Fibroblast of skin of right biceps (primary cell): ENCODE data around the gene ZCWPW2.
A peak's percentile ranks its signal among the peaks of the same experiment; 100 is the strongest.

ENCODE experiments used
- DNase-seq: peaks from one replicate; pipeline ENCODE4 v3.0.0-alpha.2; 2013

Gene ZCWPW2, protein sequence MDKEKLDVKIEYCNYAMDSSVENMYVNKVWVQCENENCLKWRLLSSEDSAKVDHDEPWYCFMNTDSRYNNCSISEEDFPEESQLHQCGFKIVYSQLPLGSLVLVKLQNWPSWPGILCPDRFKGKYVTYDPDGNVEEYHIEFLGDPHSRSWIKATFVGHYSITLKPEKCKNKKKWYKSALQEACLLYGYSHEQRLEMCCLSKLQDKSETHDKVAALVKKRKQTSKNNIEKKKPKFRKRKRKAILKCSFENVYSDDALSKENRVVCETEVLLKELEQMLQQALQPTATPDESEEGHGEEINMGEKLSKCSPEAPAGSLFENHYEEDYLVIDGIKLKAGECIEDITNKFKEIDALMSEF

DNA sequence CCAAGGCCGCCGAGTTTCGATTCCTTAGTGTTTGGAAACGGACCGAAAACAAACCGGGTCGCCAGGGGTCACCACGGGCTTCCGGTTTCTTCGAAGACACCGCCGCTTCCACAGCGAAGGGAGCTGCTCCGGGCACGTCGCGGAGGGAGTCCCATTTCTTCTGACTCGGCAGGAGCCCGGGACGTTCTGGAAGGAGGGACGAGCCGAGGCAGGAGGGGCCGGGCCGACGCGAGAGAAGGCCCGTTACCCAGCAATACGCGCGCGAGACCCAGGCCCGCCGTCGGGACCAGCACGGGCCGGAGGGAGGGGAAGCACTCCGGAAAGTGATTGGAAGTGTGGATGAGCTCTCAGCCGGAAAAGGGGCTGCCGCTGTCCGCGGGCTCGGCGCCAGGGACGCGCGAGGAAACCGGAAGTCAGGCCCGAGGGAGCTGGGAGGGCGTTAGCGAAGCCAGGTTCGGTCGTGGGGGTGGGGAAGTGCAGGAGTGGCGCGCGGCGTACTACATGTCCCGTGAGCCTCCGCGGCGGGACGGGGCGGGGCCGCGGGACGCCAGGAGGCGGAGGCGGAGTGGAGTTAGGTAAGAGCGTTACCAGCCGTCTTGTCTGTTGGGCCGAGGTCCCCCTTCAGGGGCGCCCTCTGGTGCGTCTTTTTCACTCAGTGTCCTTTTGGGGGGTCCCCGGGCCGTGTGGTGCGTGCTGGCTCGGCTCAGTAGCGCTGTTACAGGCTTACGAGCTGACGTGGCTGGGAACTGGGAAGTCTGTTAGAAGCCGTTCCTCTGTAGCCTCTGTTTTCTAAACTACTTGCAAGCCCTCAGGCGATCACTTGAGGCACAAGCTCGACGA lies at the start of gene ZCWPW2, which contains the start of gene AZI2:
TSS of gene ZCWPW2 (plus strand) at position 93 of the 840 bp plus-strand sequence. CDS start 64,348 bp downstream, outside the sequence.
TSS of gene AZI2 (minus strand) at position 196 of the 840 bp plus-strand sequence. CDS start 8,207 bp downstream, outside the sequence.
- DNase-seq = peak; percentile 96

DNA sequence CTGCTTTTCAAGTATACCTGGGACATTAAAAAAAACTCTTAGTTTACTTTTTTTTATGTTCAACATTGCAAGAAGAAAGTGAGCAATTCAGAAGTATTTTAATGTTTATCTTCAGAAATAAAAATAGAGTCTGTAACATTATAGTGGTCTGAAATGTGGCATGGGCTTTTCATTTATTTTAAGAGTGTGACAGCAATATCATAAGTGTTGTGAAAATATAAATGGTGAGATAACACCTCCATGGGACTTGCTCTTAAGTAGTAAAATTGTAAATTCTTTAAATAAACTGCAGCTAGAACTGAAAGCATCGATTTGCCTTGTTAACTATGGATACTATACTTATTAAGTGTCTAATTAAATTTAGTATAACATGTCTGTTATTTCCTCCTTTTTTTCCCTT lies 48.8 kb upstream of the ZCWPW2 start:
- no peak for DNase-seq

DNA sequence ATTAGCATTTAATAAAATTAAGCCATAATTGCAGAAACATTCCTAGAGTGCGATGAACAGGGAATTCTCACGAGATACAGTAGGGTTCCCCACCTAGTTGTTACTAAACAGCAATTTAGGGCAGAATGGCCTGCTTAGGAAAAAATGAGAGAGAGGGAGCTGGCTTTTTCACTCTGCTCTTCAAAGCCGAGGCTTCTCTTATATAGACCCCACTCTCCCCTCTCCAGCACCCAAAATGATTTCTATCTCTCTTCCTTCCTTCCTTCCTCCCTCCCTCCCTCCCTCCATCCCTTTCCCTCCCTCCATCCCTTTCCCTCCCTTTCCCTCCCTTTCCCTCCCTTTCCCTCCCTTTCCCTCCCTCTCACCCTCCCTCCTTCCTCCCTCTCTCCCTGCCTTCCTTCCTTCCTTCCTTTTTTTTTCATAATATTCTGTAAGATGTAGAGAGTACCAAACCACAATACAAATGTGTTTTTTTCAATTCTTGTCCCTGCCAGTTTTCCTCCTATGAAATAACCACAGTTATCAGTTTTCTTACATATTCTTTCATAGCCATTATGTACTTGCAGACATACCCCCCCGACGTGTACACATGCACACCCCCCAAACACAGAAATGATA lies 48.1 kb upstream of the ZCWPW2 start:
- DNase-seq = no peak

DNA sequence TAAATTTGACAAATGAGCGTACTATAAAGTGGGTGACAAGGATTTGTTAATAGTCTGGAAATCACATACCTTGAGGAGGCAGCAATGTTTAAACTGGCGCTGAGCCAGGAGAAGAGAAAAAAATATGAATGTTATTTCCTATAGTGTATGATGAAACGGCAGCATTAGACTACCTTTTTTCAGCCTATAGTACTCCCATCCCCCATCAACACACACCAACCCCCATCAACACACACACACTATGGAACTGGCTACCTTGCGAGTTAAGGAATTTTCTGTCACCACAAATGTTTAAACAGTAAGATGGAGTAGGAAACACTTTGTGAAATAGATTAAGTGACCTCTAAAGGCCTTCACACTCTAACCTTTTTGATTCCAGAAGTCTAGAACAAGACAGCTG lies 46.8 kb upstream of the ZCWPW2 start:
- DNase-seq = peak; percentile 18

DNA sequence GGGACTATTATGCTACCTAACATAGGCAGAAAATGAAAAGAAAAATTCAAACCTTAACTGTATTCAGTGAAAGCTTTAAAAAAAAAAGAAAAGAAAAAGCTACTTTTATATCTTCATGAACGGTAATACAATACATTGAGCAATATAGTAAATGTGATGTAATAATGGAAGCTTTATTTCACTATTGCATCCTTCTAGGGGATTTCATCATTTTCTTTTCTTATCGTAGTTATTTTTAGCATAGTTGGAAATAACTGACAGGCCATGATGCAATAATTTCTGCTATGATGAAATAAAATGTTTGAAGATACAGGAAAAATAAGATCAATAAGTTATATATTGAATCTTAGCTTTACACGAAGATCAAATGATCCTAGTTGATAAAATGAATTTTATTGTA lies 40.3 kb upstream of the ZCWPW2 start:
- DNase-seq = no peak

DNA sequence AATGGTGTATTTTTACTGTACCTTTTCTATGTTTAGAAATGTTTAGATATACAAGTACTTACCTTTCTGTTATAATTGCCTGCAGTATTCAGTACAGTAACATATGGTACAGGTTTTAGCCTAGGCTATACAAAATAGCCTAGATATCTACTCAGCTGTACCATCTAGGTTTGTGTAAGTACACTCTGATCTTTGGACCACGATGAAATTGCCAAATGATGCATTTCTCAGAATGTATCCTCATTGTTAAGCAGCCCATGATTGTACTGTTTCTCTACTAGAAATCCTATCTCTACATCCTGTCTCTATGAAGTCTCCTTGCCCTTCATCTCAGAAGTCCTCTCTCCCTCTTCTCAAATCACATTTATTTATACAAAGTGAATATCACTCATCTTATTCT lies 32.8 kb upstream of the ZCWPW2 start:
- DNase-seq = no peak

DNA sequence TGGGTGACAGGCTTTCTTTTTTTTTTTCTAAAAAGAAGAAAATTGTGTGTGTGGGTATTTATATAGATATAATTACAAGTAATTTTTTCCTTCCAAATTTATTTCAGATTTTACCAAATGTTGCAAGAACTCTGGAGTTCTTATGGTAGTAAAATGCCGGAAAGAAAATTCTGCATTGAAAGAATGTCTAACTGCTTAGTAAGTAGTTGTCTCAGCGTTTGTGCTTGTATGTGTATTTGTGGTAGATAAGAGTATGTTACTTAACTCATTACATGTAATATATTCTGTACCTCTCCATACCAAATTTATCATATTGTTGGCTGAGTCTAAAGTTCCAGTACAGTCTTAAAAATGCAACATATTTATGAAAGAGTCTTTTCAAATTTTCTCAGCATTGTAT lies 32.3 kb upstream of the ZCWPW2 start:
- no peak for DNase-seq

DNA sequence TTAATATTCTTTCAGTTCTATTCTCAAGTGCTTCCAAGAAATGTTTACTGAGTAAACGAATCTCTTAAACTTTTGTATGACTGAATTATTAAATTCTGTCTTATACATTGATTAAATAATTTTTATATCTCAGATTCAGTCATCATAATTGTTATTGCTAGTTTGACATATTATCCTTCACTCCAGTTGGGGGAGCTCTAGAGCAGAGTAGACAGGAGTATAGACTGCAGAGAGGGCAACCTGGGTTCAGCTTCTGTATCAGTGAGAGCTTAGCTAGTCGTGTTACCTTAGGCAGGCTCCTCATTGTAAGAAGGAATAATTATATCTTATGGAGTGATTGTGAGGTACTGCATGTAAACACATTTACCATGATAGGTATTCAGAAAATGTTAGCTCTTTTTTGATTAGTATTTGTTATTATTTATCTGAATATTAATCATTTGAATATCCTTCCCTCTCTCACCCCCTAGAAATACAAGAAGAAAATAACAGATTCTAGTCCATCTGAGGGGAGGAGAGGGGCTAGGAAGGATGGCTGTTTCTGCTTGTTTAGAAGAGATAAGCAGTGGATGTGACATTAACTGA lies 31.0 kb upstream of the ZCWPW2 start:
- DNase-seq = peak; percentile 35

DNA sequence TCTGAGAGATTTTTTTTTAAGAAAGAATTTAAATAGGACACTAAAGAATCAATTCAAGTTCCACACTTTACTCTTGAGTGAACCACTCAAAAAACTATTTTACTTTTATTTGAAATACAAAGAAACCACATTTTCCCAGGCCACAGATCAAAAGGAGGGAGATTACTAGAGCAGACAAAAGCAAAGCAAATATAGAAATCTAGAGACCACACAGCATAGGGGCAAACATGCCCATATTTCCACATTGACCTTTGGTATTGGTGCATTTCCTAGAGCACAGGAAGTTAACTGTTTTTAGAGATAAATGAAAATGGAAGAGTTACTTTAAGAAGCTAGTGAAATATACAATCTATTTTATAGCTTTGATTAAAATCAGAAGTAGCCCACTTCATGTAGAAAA lies 27.5 kb upstream of the ZCWPW2 start:
- no peak for DNase-seq

DNA sequence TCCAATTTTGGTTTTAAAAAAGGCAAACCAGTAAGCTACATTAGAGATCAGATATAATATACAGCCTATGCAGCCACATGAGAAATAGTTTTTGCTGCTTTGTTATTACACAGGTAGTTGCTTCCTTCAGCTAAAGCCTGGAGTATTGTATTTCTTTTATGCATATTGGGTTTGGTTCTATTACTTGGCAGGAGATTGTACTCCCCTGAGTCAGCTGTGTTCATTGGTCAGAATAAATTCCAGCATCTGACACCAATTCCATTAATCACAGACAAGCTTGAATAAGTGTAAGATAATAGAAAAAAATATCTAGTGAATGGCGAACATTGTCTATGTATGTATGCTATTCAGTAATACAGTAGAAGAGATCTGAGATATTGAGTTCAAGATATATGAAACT lies 26.1 kb upstream of the ZCWPW2 start:
- DNase-seq = peak; percentile 54

DNA sequence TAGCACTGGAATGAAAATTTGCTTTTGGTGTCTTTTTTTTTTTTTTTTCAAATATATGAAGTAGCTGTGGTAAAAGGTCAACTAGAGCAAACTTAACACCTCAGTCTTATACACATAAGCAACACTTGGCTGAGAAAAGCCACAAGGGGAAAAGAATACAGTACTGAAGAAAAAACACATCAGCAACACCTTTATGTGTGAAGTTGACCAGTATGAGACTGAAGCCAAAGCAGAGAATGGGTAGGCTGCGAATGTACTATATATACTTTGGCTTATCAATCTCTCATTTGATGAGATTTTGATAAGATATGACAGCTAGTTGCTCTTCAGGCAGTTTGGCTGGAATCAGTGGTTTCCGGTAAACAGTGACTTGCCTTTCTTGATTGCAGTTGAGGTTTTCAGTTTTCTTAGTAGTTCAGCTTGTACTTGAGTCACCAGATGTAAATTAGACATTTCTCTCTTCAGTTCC lies 22.0 kb upstream of the ZCWPW2 start:
- peak; percentile 17 for DNase-seq

DNA sequence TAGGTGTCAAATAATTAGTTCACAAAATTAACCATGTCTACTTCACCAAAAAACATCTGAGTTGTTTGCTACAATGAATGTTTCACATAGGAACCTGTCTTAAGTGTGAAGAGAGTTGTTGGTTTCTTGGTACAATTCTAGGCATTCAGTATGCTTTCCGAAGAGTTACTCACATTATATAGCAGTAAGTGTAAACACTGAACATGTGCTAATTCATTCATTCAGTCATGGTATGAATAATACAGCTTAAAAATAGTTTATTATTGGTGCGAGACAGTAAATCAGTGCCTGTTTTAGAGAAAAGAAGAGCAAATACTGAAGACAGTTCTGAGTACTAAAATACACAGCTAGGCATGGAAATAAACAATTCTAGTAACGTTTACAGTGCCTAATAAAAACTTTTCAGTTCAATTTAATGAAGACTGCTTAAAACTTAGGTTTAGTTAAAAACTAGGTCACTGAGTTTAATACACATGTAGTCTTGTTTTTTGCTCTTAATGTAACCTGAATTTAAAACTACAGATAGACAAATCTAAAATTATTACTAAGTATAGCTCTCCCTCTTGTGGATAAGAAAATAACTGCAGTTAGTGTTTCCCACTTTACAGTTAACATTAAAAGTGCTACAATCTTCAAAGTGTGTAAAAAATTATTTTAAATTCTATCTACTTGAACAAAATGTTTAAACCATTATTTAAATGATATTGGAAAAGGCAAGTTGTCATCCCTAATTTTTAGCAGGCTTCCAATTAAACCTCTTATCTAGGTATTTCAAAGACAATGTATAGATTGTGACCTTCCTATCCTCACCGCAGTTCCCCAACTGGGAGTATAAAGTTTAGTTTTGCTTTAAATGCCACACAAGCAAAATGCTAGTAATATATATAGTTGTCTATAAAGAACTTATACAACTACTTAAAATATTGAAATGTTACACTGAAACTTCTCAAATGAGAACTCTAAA lies 20.1 kb upstream of the ZCWPW2 start:
- peak; percentile 16 for DNase-seq

DNA sequence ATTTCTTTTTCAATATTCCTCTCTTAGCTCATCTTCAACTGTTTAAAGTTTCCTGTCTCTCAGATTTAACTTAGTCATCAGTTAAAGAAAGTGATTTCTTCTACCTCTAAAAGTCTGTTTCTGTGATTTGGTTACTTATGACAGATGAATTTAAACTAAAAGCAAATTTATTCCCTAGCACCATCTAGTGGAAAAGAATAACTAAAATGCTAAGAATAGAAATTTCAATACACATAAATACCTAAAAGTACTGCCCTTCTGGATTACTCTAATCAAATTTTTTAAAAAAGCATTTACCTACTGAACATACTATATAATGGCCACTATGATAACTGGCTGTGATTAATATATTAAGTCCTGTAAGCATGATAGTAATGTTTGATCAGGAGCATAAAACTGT lies 14.0 kb upstream of the ZCWPW2 start:
- DNase-seq = no peak

DNA sequence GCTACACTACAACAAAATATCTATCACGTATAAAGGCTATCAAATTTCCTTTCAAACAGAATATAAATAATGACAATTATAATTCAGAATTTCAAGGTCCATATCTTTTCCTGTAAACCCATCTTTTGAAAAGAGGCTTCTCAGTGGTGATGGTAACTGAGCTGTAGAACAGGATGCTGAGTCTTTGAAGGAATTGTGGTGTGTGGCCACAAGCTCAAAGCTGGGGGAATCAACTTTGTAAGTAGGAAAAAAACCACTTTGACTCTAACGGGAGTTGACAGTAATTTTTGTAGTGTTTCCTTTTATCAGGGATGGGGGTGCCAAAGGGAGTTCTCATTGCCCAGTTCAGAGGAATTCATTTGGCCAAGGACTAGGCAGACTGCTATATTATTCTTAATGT lies 13.3 kb upstream of the ZCWPW2 start:
- no peak for DNase-seq

DNA sequence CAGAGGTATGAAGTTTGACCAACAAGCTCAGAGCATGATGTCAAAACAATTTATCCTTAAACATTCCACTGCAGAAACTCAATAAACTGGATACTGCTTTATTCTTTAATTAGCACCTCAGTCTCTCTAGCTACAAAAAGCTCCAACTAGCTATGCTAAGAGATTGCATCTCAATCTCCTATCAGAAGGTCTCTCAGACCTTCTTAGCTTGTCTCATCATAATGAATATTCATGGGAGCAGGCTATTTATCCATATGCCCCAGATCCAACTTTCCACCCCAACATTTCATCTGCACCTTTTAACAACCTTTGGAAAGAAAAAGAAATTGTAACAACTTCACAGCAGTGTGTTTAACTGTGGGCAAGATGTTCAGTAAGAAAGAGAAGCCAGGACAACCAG lies 11.3 kb upstream of the ZCWPW2 start:
- DNase-seq = no peak

DNA sequence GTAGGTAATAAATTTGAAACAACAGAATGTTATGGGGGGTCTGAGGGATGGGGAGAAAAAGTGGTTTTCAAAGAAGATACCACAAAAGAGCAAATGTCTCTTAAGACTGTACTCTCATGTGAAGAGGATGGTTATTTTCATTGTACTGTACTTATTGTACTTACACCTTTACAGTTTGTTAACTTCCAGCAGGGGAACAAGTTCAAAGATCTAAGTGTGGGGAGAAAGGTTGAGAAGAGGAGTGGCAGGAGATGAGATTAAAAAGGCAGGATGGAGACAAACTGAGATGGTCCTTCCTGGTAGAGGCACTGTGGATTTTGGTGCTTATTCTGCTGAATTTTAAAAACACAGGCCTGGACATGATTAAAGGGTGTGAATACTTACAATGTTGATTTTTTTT lies 5.4 kb upstream of the ZCWPW2 start:
- no peak for DNase-seq

DNA sequence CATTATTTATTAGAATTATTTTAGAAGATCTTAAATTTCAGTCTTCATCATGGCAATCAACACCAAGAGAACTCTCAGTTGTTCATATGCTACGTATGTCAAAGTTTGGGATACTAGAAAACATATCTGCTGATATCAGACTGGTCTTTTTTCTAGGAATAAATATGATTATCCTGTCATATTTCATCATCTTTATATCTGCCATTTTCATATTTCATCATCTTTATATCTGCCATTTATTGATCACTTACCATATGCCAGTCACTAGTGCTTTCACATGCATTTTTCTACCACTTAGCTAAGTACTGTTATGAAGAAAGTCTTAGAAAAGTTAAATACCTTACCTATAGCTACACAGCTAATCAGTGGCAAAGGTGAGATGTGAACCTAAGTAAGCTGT lies 2.8 kb upstream of the ZCWPW2 start:
- no peak for DNase-seq

DNA sequence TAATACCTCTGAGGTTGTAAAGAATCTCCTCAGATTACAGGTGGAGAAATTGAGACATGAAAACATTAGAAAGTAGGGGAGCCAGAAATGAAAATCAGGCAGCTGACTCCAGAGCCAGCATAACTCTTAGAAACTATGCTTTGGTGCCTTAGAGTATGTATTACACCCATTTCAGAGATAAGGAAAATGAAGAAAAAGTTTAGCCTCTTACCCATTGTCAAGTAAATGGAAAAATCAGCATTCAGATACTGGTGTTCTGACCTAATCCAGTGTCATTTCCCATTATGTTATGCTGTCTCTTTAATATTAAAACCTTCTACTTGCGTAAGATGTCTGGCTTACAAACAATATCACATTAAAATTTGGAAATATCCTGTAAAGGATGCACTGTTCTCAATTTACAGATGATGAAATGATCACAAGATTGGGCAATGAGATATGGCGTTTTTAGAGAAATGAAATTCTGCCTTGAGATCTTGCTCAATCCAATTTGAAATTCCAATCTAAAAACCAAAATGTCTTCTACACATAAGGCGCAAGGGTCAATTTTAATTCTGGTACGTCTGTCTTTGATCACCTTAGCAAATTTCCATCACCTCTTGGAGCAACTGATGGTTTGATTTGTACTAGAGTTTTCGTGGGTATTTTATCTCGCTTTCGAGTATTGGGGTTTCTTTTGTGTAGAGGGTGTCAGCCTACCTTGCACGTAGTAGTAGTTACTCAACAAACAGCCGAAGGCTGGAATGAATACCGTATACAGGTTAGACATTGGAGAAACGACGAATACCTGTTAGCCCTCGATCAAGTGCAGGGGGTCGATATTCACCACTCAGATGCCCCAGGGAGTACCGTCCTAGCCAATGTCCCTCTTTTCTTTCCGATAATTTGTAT lies 902 bp upstream of the ZCWPW2 start:
- peak; percentile 50 for DNase-seq

DNA sequence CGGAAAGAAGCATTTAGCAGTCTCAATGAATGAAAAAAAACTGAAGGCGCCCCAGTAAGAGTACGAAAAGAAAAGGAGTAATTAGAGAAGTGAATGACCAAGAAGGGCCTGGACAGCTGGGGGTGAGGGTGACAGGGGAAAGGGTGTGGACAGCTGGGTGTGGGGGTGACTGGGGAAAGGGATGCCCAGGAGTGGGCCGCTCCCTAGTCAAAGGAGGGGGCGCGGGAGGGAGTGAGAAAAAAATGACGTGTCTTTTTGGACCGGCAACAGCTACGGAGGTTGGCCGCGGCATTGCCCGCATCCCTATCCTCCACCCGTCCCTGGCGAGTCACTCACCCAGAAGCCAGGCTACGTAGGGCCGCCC lies 274 bp upstream of the ZCWPW2 start:
- DNase-seq = no peak

DNA sequence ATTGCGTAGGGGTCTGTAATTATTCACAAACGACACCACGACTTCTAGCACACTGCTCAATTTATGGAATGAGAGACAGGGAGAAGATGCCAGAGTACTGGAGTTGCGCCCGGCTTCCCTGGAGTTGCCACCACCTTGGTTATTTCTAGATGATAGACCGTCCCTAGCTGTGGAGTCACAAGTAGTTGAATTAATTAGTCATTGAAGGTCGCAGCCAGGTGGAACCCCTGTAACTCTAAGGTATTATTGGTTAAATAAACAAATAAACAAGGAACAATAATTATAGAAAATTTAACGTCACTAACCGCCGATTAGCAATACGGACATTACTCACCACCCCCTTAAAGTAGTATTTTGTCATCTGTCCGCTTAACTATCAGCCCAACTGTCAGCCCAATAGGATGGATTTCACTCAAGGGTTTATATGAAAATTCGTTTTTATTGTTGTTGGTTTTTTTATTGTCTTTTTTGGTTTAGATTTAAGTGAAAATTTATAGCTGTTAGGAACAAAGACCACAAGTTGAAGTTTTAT lies 1.0 kb downstream of the ZCWPW2 start:
- no peak for DNase-seq

DNA sequence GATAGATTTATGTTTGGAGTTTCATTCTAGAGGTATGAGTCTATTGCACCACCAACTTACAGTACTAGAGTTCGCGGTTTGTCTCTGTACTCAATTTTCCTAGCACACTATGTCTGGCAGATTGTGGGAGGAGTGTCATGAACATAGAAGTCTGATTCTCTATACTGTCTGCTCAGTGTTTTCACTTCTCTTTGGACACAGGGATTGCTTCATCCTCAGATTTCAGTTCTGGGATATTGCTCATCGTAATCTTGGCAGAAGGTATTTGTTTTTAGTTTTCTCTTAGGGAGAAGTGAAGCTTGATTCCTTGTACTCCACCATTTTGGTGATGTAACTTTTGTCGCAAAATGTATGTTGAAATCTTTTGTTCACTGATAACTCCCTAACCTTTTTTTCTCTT lies 27.9 kb downstream of the ZCWPW2 start:
- DNase-seq = peak; percentile 72
